DMS79 (cell line): ENCODE results near the gene CCDC137.

ENCODE experiments used
- DNase-seq: peaks from one replicate; lab custom pipeline; 2025; lab: John Stamatoyannopoulos, UW

The CCDC137 gene

DNA sequence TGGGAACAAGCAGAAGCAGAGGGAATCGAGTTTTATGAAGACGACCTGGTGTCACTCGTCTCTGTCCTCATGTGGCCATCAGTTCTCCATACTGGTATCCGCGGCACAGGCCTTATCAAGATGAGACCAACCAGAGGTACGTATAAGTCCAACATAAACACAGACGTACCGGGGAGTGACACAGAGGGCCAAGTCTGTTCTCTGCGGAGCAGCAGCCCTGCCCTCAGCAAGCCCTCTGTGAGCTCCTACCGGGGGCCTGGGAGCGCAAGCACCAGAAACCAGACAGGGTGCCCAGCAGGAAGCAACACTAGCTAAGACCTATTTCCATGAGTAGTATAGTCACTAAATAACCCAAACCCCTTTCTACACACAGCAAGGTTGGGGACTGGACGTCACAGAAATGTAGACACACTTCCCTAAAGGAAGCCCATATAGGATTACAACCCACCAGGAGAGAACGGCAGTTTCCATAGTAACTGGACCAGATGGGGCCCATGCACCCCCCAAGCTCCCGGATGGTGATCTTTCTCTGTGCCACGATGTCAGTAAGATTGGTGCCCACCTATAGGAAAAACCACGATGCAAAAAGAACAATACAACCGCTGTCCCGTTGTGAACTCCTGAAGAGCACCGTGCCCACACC, 16.1 kb downstream of the CCDC137 start:
- no peak for DNase-seq

DNA sequence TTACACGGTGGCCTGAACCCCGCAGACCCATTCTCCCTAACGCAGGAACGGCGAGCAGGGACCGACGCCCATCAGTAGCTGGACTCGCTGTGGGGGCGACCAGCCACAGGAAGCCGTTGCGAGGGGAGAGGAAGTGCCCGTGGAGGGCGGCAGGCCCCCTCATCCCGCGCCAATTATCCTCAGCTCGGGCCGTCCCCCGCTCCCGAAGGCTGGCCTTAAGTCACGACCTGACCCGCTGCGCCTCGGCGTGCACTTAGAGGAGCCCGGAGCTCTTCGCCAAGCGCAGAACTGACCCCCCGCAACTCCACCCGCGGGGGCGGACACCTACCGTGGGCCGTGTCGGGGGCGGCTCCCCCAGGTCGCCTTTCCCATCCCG, 16.7 kb downstream of the CCDC137 start:
- no peak for DNase-seq

DNA sequence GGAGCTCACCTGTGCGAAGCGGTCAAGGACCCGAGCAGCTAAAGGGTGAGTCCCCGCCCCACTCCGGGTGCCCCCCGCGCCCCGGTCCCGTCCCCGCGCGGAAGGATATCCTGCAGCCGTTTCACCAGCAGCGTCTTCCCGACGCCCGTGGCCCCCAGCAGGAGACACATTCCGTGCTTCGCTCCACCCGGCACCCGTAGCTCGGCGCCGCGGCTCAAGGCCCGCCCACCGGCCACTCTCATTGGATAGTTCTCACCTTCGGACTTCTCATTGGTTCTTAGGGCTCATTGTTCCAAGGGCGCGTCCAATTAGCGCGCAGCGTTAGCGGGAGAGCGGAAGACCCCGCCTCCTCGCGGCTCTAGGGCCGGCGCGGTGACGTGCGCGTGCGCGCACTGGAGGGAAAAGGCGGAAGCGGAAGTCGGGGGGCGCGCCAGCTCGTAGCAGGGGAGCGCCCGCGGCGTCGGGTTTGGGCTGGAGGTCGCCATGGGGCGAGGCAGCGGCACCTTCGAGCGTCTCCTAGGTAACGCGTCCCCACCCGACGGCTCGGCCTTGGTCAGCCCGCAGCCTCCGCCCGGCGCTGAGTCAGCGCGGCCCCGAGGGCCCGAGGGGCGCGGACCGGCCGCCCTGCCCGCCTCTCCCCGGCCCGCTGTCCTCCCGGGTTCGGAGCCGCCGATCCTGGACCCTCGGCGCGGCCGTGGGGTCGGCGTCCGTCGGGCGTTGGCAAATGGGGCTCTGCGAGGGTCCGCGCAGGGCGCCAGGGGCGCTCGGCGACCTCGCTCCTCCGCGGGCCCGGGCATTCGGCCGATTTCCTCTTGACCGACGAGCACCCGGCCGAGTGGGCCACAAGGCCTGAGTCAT, 17.3 kb downstream of the CCDC137 start, which contains the start of the genes ARL16 and HGS:
Gene ARL16, minus strand, starts transcription at position 214 of the 858 bp plus-strand sequence. Its CDS starts 44 bp downstream, at position 170.
Gene HGS, plus strand, starts transcription at position 428 of the 858 bp plus-strand sequence. Its CDS starts 56 bp downstream, at position 484.
- DNase-seq: peak; percentile 89

DNA sequence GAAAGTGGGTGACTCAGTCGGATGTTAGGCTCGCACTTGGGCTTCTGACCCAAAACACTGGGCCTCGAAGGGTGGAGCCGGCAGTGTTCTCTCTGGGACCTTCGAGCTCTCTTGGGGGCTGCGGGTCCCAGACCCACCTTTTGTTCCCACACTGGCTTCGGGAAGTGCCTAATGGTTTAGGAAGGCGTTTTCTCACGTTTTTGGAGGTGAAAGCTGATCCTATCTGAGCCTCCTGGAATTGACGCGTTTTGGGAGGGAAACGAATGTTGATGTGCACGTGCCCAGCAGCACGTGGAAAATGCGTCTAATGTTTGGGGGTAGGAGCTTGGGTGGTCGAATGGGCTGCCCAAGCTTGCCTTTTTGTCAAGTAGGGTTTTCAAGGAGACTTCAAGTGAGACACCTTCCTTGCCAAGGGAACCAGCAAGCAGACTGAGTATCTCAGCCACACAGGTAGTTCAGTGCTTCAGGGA, 17.9 kb downstream of the CCDC137 start:
- DNase-seq: no peak

DNA sequence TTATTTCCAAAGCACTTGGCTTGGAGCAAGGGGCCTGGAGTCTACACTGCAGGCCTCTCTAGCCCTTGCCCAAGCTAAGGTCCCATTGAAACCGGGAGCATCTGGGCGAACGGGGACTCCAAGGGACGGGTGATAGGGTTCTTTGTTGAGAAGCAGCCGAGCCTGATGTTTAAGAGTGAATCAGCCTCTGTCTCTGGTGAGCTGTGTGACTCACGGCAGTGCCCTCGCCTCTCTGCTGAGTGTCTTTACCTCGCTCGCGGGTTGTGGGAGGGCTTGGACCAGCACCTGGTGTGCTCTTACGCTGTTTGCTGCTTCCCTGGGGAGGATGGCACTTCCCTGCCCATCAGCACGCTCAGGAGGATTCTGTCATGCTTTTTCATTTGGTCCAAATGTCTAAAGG, 18.6 kb downstream of the CCDC137 start:
- no peak for DNase-seq

DNA sequence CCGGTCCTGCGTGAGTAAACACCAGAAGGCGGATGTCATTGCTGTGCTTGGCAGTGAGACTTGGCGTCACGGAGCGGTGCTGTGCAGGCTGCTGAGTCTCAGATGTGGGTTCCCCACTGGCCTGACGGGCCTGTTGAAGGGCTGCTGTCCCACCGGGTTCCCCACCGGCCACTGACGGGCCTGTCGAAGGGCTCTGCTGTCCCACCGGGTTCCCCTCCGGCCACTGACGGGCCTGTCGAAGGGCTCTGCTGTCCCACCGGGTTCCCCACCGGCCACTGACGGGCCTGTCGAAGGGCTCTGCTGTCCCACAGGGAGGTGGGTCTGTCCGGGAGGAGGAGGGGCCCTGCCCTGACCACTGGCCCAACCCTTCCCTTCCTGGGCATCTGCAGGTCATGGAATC, 20.1 kb downstream of the CCDC137 start:
- DNase-seq: no peak

DNA sequence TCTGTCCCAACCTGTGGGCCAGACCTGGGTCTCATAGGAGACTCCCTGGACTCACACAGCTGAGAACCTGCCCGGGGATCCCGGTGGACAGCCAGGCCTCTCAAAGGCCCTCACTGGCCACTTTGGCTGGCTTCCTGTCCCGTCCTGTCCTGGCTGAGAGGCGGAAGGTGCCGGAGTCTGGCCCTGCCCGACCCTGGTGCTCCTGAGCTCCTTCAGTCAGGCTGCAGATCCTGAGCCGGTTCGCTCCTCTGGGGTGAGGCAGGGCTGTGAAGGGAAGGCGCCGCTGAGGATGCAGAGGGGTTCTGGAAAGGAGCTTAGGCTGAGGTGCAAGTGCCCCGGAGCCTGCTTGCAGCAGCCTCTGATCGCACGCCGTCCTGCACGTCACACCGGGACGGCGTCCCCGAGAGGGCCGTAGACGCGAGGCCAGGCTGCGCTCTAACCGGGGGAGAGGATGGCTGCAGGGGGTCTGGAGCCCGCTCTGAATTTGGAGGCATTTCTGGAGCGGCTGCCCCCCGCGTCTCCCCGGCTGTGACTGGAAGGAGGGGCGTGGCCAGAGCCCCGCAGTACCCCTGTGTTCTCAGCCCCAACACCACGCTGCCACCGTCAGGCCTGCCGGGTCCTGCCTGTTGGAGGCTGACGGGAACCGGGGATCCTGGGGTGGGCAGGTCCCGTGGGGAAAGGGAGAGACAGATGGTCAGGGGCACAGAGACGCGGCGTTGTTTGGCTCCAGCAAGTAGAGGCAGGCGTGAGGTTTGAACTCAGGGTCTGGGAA, 21.4 kb downstream of the CCDC137 start:
- DNase-seq: no peak

DNA sequence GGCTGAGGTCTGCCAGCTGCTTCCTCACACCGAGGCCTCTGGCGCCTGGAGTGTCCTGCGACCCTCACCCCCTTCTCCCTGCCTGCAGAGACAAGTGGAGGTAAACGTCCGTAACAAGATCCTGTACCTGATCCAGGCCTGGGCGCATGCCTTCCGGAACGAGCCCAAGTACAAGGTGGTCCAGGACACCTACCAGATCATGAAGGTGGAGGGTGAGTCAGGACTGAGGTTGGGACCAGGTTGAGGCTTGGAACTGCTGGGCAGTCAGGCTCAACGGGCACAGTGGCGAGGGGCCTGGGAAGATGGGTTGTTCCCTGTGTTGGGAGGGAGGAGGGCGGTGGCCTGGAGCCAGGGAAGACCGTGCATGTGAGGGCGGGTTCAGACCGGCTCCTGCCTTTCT, 22.1 kb downstream of the CCDC137 start:
- DNase-seq: no peak

DNA sequence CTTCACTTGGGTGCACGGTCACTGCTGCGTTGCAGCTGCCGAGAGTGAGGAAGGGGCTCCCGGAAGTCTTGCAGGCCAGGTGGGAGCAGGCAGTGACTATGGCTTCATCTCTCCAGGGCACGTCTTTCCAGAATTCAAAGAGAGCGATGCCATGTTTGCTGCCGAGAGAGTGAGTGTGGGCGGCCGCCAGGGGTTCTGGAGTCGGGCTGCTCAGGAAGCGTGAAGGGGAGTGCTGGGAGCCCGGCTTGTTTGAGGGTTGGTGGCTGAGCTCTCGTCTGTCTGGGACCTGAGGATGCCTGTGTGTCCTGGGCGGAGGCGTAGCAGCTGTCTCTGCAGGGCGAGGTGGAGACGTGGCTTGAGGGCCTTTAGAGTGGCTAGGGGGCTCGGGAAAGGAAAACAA, 23.5 kb downstream of the CCDC137 start:
- no peak for DNase-seq

DNA sequence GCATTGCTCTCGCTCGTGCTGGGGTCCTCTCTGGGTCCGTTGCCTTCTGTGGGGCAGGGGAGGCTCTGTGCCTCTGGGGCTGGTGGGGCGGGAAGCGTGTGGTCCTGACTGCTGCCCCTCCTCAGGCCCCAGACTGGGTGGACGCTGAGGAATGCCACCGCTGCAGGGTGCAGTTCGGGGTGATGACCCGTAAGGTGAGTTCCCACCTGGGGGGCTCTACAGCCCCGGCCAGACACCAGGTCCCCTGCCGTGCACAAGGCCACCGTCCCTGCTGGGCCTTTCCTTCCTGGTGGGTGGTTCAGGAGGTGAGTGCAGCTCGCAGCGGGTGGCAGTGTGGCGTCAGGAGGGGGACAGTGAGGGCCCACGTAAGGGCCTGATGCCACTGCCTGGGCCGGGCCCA, 24.0 kb downstream of the CCDC137 start:
- DNase-seq: no peak

DNA sequence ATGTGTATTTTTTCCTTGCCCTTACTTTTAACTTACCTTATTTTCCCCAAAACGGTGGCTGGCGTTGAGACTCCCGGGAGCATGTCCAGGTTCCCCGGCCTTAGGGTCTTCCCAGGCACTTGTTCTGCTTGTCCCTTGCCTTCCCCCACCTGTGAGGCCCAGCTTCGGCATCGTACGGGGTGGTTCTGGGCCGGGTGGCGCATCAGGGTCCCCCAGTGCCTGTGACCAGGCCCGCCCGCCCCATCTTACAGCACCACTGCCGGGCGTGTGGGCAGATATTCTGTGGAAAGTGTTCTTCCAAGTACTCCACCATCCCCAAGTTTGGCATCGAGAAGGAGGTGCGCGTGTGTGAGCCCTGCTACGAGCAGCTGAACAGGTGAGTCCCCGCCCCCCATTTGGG, 24.7 kb downstream of the CCDC137 start:
- DNase-seq: no peak

DNA sequence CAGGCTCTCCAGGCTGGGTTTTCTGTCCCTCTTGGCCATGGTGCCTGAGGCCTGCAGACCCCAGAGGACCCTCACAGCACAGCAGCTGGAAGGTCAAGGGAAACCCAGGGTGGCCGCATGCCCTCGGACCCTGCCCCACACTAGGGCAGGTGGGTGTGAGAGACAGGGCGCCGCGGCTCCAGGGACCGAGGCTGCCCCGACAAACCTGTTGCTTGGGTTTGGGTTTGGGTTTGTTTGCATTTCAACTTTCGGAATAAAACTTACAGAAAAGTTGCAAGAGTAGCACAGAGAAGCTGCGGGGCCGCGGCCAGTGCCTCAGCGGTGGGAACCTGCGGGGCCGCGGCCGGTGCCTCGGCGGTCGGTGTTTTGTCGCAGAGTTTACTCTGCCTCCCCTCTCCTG, 25.1 kb downstream of the CCDC137 start:
- DNase-seq: no peak

DNA sequence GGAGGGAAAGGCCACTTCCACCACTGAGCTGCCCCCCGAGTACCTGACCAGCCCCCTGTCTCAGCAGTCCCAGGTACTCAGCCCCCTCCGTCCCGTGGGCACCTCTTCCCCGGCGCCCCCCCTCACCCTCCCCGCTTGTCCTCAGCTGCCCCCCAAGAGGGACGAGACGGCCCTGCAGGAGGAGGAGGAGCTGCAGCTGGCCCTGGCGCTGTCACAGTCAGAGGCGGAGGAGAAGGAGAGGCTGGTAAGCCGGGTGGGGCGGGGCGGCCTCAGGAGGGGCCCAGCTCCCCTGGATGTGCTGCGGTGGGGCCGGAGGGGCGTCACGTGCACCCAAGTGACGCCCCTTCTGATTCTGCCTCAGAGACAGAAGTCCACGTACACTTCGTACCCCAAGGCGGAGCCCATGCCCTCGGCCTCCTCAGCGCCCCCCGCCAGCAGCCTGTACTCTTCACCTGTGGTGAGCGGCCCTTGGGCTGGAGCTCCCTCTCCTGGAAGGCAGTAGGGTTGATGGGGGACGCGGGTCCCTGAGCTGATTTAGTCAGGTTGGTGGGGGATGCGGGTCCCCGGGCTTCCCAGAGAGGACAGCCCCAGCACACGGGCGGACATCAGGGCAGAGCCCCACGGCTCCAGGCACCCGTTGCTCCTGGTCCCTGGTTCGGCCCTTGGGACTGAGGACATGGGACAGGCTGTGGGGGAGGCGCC, 27.1 kb downstream of the CCDC137 start:
- no peak for DNase-seq

DNA sequence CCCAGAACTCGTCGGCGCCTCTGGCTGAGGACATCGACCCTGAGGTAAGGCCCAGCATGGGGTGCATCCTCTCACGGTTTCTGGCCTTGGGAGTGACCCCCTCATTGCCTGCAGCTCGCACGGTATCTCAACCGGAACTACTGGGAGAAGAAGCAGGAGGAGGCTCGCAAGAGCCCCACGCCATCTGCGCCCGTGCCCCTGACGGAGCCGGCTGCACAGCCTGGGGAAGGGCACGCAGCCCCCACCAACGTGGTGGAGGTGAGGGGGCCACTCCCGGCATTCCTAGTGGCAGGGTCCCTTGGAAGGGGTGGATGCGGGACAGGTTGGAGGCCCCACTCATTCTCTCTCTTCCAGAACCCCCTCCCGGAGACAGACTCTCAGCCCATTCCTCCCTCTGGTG, 28.3 kb downstream of the CCDC137 start:
- DNase-seq: no peak

DNA sequence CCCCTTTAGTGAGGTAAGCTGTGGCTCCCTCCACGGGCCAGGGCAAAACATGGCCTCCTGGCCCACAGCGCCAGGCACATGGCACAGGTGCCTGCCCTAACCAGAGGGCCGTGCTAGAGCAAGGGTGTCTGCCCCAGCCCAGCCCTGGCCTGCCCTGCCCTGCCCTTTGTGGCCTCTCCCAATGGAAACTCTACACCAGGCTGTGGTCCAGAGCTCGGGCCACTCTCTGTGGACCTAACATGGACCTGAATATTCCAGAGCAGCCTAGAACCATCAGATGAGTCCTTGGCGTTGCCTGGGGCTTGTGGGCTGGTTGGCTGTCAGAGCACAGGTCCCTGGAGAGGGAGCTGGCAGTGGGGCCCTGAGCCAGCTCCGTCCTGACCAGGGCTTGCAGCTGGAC, 28.7 kb downstream of the CCDC137 start:
- DNase-seq: no peak

DNA sequence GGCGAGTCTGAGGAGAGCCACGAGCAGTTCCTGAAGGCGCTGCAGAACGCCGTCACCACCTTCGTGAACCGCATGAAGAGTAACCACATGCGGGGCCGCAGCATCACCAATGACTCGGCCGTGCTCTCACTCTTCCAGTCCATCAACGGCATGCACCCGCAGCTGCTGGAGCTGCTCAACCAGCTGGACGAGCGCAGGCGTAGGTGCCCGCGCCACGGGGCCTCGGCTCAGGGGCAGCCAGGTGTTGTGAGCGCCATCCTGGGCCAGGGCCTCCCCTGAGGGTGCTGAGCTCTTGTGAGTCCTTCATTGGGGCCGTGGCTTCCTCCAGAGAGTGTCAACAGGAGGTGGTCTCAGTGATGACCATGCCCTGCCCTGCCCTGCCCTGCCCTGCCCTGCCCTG, 29.3 kb downstream of the CCDC137 start:
- no peak for DNase-seq

DNA sequence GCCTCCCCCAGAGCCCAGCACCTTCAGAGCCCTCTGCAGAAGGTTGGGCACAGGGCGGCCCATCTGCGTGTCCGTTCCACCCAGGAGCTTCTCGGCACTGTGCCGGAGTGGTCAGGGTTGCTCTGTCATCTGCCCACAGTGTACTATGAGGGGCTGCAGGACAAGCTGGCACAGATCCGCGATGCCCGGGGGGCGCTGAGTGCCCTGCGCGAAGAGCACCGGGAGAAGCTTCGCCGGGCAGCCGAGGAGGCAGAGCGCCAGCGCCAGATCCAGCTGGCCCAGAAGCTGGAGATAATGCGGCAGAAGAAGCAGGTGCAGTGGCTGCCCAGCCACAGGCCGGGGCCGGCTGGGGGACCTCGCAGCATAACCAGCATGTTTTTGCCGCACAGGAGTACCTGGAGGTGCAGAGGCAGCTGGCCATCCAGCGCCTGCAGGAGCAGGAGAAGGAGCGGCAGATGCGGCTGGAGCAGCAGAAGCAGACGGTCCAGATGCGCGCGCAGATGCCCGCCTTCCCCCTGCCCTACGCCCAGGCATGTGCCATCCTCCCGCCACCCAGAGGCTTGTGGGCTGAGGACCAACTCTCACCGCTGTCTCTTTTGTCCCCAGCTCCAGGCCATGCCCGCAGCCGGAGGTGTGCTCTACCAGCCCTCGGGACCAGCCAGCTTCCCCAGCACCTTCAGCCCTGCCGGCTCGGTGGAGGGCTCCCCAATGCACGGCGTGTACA, 29.8 kb downstream of the CCDC137 start:
- DNase-seq: no peak

DNA sequence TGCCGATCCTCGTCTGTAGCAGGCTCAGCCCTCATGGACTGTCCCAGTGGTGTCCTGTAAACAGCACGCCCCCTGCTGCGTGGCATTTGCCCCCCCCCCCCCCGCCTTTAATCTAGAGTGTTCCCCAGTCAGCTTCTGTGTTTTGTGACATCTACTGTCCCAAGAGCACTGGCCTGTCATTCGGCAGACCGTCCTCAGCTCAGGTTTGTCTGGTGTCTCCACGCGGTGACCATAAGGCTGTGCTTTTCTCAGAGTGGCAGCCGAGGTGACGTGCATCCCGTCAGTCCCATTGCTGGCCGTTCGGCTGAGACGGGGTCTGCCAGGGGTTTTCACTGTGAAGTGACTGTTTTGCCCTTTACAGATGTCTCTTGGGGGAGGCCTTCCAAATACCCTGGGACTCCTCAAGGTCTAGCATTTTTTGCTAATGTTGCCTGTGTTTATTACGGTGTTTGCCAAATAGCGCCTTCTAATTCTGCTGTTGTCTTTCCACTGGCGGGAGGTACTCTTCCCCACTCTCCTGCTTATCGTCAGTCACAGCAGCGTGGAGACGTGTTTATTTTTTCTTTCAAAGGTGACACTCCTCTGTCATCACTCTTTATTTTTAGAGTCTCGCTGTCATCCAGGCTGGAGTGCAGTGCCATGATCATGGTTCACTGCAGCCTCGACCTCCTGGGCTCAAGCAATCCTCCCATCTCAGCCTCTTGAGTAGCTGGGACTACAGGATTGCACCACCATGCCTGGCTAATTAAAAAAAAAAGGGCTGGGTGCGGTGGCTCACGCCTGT, 30.9 kb downstream of the CCDC137 start:
- no peak for DNase-seq

DNA sequence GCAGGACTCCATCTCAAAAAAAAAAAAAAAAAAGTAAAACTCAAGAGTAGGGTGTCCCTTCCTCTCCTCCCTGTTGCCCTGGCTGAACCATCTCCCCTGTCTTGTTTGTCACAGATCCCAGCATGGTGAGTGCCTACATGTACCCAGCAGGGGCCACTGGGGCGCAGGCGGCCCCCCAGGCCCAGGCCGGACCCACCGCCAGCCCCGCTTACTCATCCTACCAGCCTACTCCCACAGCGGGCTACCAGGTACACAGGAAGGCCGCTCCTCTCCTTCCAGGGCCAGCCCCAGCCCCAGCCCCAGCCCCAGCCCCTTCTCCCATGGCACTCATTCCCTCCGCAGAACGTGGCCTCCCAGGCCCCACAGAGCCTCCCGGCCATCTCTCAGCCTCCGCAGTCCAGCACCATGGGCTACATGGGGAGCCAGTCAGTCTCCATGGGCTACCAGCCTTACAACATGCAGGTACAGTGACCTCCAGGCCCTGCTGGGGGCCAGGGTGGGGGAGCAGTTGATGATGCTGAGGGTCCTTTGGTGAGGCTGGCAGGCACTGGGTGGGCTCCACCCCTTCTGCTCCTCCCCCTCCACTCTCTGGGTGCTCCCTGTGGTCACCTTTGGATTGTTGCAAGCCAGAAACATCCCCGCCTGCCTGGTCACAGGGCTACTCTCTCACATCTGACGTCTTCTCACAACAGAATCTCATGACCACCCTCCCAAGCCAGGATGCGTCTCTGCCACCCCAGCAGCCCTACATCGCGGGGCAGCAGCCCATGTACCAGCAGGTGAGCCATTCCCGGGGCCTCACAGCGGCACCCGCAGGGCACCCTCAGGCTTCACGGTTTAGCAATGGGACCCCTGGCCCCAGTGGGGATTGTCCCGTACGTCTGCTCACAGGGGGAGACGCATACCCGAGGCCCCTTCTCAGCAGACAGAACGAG, 34.1 kb downstream of the CCDC137 start:
- DNase-seq: no peak
